ENCODE measurements around the gene GLIS2. TPM values are rescaled to one million over a fixed set of nuclear protein-coding genes. Genes with fewer than 3 reads are reported as not detected.

GLIS2 gene
- total RNA-seq, 1 experiment from 2014 or later, result 0.18 TPM

DNA sequence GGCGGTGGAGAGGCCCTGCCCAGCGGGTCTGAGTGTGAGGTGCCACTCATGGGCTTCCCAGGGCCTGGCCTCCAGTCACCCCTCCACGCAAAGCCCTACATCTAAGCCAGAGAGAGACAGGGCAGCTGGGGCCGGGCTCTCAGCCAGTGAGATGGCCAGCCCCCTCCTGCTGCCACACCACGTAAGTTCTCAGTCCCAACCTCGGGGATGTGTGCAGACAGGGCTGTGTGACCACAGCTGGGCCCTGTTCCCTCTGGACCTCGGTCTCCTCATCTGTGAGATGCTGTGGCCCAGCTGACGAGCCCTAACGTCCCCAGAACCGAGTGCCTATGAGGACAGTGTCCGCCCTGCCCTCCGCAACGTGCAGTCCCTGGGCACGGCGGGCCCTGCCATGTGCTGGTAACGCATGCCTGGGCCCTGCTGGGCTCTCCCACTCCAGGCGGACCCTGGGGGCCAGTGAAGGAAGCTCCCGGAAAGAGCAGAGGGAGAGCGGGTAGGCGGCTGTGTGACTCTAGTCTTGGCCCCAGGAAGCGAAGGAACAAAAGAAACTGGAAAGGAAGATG lies 67.0 kb downstream of the GLIS2 start:
- no peak for DNase-seq (ENCODE audit: low read depth, low spot score)
- in situ Hi-C loops (cut with HindIII; ENCODE audit: low pct_unique_long_range_greater_than_20kb, low sequenced_read_pairs), result no loop called here

DNA sequence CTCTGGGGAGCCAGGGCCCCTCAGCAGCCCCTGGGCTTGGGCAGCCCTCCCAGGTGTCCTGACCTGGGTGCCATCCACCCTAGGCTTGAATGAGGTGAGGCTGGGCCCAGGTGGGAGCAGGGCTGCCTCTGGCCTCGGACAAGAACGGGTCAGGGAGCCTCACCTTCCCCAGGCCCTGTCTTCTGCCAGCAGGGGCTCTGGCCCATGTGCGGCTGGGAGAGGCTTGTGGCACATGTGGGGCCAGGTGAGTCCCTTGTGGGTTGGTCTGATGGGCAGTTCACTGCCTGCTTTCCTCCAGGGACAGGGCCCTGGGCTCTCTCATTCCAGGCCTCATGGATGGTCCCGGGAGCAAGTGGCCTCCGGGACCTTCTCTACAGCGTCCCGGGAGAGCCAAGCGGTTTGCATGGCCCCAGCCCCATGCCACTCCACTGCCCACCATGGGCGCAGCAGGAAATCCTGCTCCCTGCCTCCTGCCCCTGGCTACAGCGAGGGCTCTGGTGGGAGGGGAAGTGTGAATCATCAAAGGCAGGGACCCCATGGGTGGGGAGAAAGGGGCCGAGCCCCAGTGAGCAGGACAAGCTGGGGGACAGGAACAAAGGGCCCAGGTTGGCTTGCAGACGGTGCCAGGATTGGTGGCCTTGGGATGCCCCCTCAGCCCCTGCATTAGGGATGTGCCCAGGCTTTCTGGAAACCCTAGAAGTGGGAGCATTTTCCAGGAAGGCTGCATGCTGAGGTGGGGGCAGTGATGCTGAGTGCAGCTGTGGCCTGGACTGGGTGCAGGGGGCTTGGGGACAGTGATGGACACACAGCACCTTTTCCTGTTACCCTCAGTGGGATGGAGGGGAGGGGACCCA lies 68.0 kb downstream of the GLIS2 start:
- DNase-seq (ENCODE audit: low read depth, low spot score), result no peak
- in situ Hi-C loops (cut with HindIII; ENCODE audit: low pct_unique_long_range_greater_than_20kb, low sequenced_read_pairs), result no loop called here

DNA sequence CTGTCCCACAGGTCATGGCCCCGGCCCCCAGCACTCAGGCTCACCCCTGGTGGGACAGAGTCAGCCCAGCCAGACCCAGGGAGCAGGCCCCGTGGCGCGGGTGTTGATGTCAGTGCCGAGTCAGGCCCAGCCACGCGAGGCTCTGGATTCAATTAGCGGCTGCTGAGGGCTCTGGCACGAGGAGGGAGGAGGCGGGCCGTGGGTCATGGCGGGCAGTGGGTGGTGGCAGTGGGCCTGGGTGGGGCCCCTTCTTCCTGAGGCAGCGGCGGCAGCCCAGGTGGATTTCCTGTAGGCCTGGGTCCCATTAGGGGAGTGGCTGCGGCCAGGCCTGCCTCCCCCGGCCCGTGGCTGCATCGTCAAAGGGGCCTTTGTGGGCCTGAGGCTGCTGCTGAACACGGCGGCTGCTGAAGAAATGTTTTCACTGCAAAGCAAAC lies 68.7 kb downstream of the GLIS2 start:
- DNase-seq (ENCODE audit: low read depth, low spot score), result no peak
- in situ Hi-C loops (cut with HindIII; ENCODE audit: low pct_unique_long_range_greater_than_20kb, low sequenced_read_pairs), result no loop called here

DNA sequence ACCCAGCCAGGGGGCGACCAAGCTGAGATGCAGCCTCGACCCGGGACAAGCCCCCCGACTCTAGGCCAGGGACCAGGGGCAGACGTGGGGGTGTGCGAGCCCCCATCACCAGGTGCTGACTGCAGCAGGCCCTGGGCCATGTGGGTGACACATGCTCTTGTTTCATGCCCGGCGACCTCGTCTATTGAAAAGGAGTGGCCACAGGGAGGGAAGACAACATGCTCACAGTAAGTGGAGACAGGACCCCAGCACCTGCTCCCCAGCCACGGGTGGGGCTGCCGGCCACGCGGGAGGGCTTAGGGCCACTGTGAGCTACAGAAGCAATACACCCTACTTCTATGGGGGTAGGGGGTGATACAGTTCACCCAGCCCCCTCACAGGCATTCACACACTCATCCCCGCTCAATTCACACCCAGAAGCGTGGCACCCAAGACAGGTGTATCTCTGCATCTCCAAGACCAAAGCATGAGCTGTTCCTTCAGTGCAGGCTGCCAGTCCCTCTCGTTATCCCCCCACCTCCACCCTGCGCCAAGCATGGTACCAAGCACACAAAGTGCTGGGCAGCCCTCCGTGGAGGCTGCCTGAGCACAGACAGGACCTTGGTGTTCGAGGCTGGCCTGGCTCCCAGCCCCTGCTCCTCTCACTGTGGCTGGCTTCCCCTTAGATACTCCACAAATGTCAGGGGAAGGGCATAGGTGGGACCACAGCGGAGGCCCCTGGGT lies 69.4 kb downstream of the GLIS2 start:
- DNase-seq (ENCODE audit: low read depth, low spot score), result no peak
- in situ Hi-C loops (cut with HindIII; ENCODE audit: low pct_unique_long_range_greater_than_20kb, low sequenced_read_pairs), result no loop called here

DNA sequence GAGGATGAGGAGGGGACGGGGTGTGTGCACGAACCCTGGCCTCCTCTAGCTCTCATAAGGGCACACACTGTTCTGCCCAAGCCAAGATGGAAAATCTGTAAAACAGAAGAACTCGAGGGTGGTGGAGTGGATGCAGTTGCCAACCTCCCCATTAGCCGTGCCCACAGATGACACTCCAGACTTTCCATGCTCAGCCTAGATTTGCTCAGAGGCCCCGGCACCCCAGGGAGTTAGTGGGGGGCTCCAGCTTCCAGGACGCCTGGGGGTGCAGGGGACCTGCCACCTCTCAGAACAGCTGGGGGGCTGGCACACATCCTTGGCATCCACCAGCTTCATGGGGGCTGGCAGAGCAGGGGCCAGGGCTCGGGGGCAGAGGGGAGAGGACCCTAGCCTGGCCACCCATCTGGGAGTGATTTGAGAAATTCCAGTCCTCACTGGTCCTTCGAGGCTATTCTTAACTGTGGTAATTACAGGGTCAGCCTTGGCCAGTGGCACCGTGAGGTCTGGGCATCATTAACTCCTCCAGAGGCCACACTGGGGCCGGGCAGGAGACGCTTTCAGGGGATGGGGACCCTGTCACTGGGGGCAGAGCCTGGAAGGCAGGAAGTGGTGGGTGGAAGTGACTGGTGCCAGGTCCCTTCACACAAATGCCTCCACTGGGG lies 70.1 kb downstream of the GLIS2 start:
- DNase-seq (ENCODE audit: low read depth, low spot score), result no peak
- in situ Hi-C loops (cut with HindIII; ENCODE audit: low pct_unique_long_range_greater_than_20kb, low sequenced_read_pairs), result no loop called here

DNA sequence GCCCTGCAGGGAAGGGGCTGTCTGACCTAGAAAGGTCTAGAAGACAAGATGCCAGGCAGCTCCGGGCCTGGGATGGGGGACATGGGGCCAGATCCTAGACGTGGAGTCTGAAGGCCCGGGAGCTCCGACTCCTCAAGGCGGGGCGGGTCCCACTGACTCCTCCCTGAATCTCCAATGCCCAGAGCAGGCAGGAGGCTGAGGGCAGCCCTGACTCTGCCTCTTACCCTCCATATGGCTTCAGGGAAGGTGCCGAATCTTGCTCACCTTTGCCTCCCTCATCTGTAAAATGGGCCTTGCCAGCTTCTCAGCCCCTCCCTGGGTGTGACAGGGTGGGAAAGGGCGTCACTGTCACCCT lies 70.6 kb downstream of the GLIS2 start:
- in situ Hi-C loops (cut with HindIII; ENCODE audit: low pct_unique_long_range_greater_than_20kb, low sequenced_read_pairs), result no loop called here

DNA sequence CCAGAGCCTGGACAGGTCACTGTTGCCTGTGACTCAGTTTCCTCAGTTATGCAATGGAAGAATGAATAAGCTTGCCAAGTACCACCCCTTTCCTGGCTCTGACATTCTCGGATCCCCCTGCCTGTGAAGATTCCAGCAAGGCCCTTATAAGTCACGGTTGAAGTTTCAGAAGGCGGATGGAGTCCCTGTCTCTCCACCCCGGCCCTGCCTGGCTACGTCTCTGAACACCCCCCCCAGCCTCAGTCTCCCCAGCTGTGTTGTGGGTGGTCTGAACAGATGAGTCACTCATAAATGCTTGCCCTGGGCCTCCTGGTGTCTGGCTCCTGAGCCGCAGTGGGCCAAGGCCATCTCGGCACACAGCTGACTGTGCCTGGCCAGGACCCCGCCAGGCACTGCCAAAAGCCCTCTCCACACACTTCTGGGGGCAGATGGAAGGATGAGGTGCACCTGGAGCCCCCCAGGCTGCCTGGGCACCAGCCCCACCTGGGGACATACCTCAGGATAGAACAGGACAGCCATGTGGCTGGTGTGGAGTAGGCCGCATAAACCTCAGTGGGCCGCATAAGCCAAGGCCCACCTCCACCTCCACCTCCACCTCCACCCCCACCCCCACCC lies 71.2 kb downstream of the GLIS2 start:
- DNase-seq (ENCODE audit: low read depth, low spot score), result no peak

More for the DNA sequence above, 70.6 kb downstream of the GLIS2 start:
- DNase-seq (ENCODE audit: low read depth, low spot score), result no peak

DNA sequence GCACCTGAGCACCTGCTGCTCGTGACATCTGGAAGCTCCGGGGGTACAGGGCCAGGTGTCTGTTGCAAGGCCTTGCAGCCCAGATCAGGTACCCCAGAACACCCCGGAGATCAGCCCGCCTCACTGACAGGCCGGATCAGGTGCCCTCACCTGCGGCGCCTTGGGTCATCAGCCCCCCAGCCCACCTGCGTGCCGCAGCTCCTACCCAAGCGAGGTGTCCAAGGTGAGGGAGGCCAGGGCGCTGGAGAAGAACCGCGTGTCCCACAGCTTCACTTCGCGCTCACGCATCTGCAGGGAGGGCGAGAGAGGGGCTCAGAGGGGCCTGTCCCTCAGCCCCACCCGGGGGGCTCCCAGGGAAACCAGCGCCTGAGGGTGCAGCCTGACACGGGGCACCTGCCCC lies 71.9 kb downstream of the GLIS2 start:
- in situ Hi-C loops (cut with HindIII; ENCODE audit: low pct_unique_long_range_greater_than_20kb, low sequenced_read_pairs), result no loop called here
- DNase-seq (ENCODE audit: low read depth, low spot score), result no peak

More for the DNA sequence above, 71.2 kb downstream of the GLIS2 start:
- in situ Hi-C loops (cut with HindIII; ENCODE audit: low pct_unique_long_range_greater_than_20kb, low sequenced_read_pairs), result no loop called here

DNA sequence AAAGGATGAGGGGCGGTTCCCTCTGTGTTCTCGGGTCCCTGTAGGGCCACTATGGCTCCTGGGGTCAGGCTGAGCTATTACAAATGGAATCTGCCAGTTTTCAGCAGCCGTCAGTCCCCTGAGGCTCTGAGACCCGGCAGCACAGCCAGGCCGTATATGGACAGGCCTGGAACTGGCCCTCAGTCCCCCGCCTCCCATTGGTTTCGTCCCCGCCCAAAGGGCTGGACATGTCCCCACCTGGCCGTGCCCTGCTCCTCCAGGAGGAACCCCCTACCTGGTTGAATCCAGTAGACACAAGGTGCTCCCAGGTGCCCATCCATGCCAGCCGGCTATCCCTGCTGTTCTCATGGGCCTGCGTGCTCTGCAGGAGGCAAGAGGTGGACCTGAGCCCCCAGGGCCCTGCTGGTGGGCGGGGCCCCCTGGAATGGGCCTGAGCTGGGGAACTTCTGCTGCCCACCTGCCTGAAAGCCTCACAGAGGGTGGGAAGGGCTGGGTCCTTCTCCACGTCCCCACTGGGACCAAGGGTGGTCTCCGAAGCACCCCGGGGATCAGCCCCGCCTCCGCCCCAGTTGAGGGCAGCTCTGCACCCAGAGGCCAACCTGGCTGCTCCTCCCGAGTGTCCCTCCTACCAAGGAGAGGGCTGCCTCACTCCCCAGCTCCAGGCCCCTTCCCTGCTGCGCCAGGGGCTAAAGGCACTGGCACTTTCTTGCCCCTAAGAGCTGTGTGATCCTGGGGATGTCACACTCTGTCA lies 72.6 kb downstream of the GLIS2 start:
- no peak for DNase-seq (ENCODE audit: low read depth, low spot score)
- in situ Hi-C loops (cut with HindIII; ENCODE audit: low pct_unique_long_range_greater_than_20kb, low sequenced_read_pairs), result no loop called here

Other genes with a start within 250 kb of the GLIS2 start
- 8.0 and 8.3 TPM in 2 replicates for gene ADCY9, start 199.6 kb upstream of the GLIS2 start, total RNA-seq (2014; rRNA removed; shearing (Covaris generic))
- gene SRL, start 74.0 kb upstream of the GLIS2 start, total RNA-seq (2014; rRNA removed; shearing (Covaris generic)), result not detected in 2 replicates
- 14.8 and 20.5 TPM in 2 replicates for gene TFAP4, start 43.0 kb upstream of the GLIS2 start, total RNA-seq (2014; rRNA removed; shearing (Covaris generic))
- gene PAM16, start 35.3 kb downstream of the GLIS2 start, total RNA-seq (2014; rRNA removed; shearing (Covaris generic)), result 49.8 and 57.1 TPM in 2 replicates
- 0.03 and 0.35 TPM in 2 replicates for gene VASN, start 55.8 kb downstream of the GLIS2 start, total RNA-seq (2014; rRNA removed; shearing (Covaris generic))
- 17.4 and 21.1 TPM in 2 replicates for gene CORO7, start 100.5 kb downstream of the GLIS2 start, total RNA-seq (2014; rRNA removed; shearing (Covaris generic))
- gene DNAJA3, start 109.8 kb downstream of the GLIS2 start, total RNA-seq (2014; rRNA removed; shearing (Covaris generic)), result 93.2 and 102 TPM in 2 replicates
- 33.7 and 34.5 TPM in 2 replicates for gene NMRAL1, start 158.6 kb downstream of the GLIS2 start, total RNA-seq (2014; rRNA removed; shearing (Covaris generic))
- gene HMOX2, start 160.3 kb downstream of the GLIS2 start, total RNA-seq (2014; rRNA removed; shearing (Covaris generic)), result 65.7 and 68.0 TPM in 2 replicates
- gene CDIP1, start 222.7 kb downstream of the GLIS2 start, total RNA-seq (2014; rRNA removed; shearing (Covaris generic)), result 8.7 and 9.4 TPM in 2 replicates
- gene C16orf96, start 240.3 kb downstream of the GLIS2 start, total RNA-seq (2014; rRNA removed; shearing (Covaris generic)), result not detected in 2 replicates

All from SK-MEL-5 (cell line).